ENCODE measurements around the gene EGFL7.

GRCh38 chr9:136666372-136667213 is 3.9 kb downstream of the EGFL7 start:
- TF ChIP-seq EZH2 (IDR thresholded peaks at IDR 0.05; ENCODE audit: borderline replicate concordance, low read depth, low read length, poor library complexity, severe bottlenecking) (no peak), CTCF (conservative IDR thresholded peaks at IDR 0.05; ENCODE audit: low read depth, low read length) (no peak)
